Upper lobe of left lung (tissue), 6 donors: ENCODE data around the gene MT1B. TPM values are rescaled to one million over a fixed set of nuclear protein-coding genes. Genes with fewer than 3 reads are reported as not detected.

Experiments
- ATAC-seq, 2 donors: fragments of 200-7000 bp; cut with Tn5 transposase; one replicate each; pipeline ENCODE4 v1.9.1; 2022; ENCODE audit warnings: mild to moderate bottlenecking in 2 of 2, moderate library complexity in 2 of 2; ENCODE audit not compliant: low FRiP score in 2 of 2
- DNase-seq, 2 donors: peaks; one replicate each; pipeline ENCODE4 v3.0.0-alpha.2; 2019 to 2020
- H3K27ac ChIP-seq, 4 donors: fragments of 200-600 bp; sonication (generic); one replicate each; pipeline ENCODE4 v1.5.1; 2016 to 2019
- H3K27me3 ChIP-seq, 4 donors: fragments of 200-600 bp; sonication (generic); one replicate each; pipeline ENCODE4 v1.5.1; 2017 to 2019
- H3K36me3 ChIP-seq, 4 donors: fragments of 200-600 bp; sonication (generic); one replicate each; pipeline ENCODE4 v1.5.1; 2016 to 2019
- H3K4me1 ChIP-seq, 4 donors: fragments of 200-600 bp; sonication (generic); one replicate each; pipeline ENCODE4 v1.5.1; 2018 to 2019
- H3K4me3 ChIP-seq, 4 donors: fragments of 200-600 bp; sonication (generic); one replicate each; pipeline ENCODE4 v1.5.1; 2017 to 2019; ENCODE audit warnings: mild to moderate bottlenecking in 2 of 4, moderate library complexity in 1 of 4
- H3K9me3 ChIP-seq, 4 donors: fragments of 200-600 bp; sonication (generic); one replicate each; pipeline ENCODE4 v1.5.1; 2018 to 2019
- EP300 ChIP-seq, 4 donors: sonication (generic); formaldehyde crosslinking; IDR thresholded peaks; one replicate each; pipeline ENCODE4 v1.5.1; 2017; ENCODE audit warnings: antibody characterized with exemption in 4 of 4, control low read depth in 2 of 4
- POLR2A ChIP-seq, 4 donors: fragments of 450-650 bp; IDR thresholded peaks; one replicate each; pipeline ENCODE4 v1.5.1; 2016 to 2017; ENCODE audit warnings: antibody characterized with exemption in 4 of 4, mild to moderate bottlenecking in 2 of 4
- POLR2AphosphoS5 ChIP-seq, 2 donors: sonication (generic); formaldehyde crosslinking; IDR thresholded peaks; one replicate each; pipeline ENCODE4 v1.5.1; 2017; ENCODE audit warnings: antibody characterized with exemption in 2 of 2
- WGBS, 2 donors: methylation state at CpG; one replicate each; pipeline ENCODE4 v1.1.5; 2017 to 2018; 5-methylcytosine and 5-hydroxymethylcytosine counted together
- total RNA-seq, 6 donors: library from RNA; depleted of rRNA in 4 of 6; stranded (reverse); fragments of >200 nt in 4 of 6; gene quantifications; one replicate each; pipeline versions ENCODE4 v1.1.0 to v1.2.1, GENCODE V29; 2016 to 2021
- TF ChIP-seq, protein P1 (sequence below), 6 experiments: fragments of 450-650 bp in 4 of 6; fragments of 200-600 bp in 2 of 6; sonication (generic) in 2 of 6; IDR thresholded peaks; one replicate each; pipeline ENCODE4 v1.5.1; 2016 to 2019; ENCODE audit warnings: antibody characterized with exemption in 6 of 6
- donor health status: DM: no; HTN: no; CAD: no; lungs with moderate emphysema.
- donor health status: DM: no; HTN: yes; CAD: no; lungs with severe emphysema.

Gene MT1B
- total RNA-seq, 6 donors from 2014 or later = not detected

DNA sequence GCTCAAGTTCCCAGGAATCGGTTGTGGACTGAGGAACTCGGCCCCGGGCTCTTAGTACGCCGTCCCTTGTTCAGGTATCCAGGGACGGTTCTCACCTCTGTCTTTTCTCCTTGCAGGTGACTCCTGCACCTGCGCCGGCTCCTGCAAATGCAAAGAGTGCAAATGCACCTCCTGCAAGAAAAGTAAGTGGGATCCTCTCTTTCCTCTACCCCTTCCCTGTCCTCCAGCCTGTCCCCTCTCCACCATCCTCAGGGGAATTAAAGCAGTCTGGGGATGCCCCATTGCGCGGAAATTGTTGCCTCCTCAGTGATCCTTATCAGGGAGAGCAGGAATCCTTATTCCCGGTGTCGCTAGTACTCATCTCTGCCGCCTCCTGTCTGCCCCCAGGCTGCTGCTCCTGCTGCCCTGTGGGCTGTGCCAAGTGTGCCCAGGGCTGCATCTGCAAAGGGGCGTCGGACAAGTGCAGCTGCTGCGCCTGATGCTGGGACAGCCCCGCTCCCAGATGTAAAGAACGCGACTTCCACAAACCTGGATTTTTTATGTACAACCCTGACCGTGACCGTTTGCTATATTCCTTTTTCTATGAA, 42.7 kb upstream of the MT1B start:
- H3K4me1 ChIP-seq = peaks cover 38 to 62% (median 48%) of the 10 kb centered on the region in 4 donors
- no peak for ATAC-seq

DNA sequence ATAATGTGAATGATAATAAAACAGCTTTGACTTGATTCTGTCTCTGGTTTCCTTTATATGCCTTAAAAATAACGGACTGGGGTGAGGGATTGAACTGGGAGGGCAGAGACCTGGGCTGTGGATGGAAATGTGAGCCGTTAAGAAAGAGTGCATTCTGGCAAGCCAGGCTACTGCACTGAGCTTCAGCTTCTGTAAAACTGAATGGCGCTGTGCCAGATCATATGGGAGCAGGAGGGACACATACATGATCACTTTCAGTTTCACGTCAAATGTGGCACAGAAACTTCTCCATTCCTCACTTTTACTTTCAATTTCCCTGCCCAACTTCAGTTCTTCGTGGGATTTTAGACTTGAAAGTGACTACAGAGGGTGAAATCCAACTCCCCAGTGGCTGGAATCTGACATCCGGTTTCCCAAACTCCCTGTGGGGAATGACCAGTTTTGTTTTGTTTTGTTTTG, 42.2 kb upstream of the MT1B start:
- ATAC-seq = peak; percentile 16 to 43

More for the DNA sequence above, 42.7 kb upstream of the MT1B start:
- TF ChIP-seq, protein P1, sequence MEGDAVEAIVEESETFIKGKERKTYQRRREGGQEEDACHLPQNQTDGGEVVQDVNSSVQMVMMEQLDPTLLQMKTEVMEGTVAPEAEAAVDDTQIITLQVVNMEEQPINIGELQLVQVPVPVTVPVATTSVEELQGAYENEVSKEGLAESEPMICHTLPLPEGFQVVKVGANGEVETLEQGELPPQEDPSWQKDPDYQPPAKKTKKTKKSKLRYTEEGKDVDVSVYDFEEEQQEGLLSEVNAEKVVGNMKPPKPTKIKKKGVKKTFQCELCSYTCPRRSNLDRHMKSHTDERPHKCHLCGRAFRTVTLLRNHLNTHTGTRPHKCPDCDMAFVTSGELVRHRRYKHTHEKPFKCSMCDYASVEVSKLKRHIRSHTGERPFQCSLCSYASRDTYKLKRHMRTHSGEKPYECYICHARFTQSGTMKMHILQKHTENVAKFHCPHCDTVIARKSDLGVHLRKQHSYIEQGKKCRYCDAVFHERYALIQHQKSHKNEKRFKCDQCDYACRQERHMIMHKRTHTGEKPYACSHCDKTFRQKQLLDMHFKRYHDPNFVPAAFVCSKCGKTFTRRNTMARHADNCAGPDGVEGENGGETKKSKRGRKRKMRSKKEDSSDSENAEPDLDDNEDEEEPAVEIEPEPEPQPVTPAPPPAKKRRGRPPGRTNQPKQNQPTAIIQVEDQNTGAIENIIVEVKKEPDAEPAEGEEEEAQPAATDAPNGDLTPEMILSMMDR (IDR thresholded peaks at IDR 0.05) = no peak
- TF ChIP-seq POLR2AphosphoS5 (IDR thresholded peaks at IDR 0.05) (peak in 1 of 2 donors; percentile 8), EP300 (IDR thresholded peaks at IDR 0.05) (peak in 1 of 4 donors; percentile 27)
- Histone ChIP-seq H3K36me3 (no peaks in the 10 kb centered on the region), H3K4me3 (peak overlapping the region; percentile 55 to 80 (median 69)), H3K27me3 (no peaks in the 10 kb centered on the region), H3K27ac (peak overlapping the region; percentile 91 to 98 (median 94)), H3K9me3 (no peaks in the 10 kb centered on the region)
- whole genome bisulfite sequencing, 2 donors = 0 to 1% methylated on average over 17 to 21 of the region's 21 CpGs
- DNase-seq = peak in 1 of 2 donors; percentile 61

DNA sequence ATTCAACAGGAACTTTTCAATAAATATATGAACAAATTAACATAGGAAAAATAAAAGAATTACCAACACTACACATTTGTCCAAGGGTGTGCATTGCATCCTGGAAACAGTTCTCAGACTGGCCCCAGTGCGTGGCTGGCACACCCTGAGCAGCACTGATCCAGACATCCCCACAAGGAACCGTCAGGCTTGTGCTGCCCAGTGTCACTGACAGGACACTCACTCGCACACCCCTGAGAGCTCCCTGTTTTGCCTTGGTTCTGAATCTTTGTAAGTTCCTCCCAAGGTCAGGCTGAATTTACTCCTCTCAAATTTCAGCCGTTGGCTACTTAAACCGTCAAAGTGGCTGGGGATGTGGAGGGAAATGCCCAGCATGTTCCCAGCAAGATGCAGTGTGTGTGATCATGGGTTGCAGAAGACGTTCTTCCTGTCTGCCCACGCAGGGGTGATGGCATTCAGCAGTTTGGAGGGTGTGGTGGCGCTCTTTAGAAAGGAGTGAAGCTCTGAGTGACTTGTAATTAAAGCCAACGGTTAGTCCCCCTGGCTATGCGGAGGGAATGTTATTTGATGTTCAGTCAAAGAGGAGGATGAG, 41.6 kb upstream of the MT1B start:
- peaks cover 36 to 60% (median 47%) of the 10 kb centered on the region in 4 donors for H3K4me1 ChIP-seq
- H3K9me3 ChIP-seq = no peaks in the 10 kb centered on the region
- H3K36me3 ChIP-seq = no peaks in the 10 kb centered on the region
- H3K4me3 ChIP-seq = peak overlapping the region in 3 of 4 donors; percentile 55 to 80 (median 73)
- 26 to 29% methylated on average over 10 of the region's 10 CpGs for WGBS, 2 donors
- peak; percentile 97 to 99 for TF ChIP-seq POLR2AphosphoS5 (IDR thresholded peaks at IDR 0.05)
- peak; percentile 87 to 98 (median 94) for TF ChIP-seq EP300 (IDR thresholded peaks at IDR 0.05)
- TF ChIP-seq, protein P1 (IDR thresholded peaks at IDR 0.05) = no peak
- peak in 3 of 4 donors; percentile 41 to 73 (median 46) for TF ChIP-seq POLR2A (IDR thresholded peaks at IDR 0.05)
- ATAC-seq (peak in 1 of 2 donors; percentile 38), DNase-seq (peak in 1 of 2 donors; percentile 72)
- H3K27ac ChIP-seq = peak overlapping the region; percentile 91 to 98 (median 94)
- no peaks in the 10 kb centered on the region for H3K27me3 ChIP-seq

More for the DNA sequence above, 42.2 kb upstream of the MT1B start:
- H3K4me1 ChIP-seq = peaks cover 38 to 62% (median 47%) of the 10 kb centered on the region in 4 donors
- DNase-seq = peak in 1 of 2 donors; percentile 82
- H3K4me3 ChIP-seq = peak overlapping the region; percentile 55 to 80 (median 69)
- no peaks in the 10 kb centered on the region for H3K9me3 ChIP-seq
- TF ChIP-seq EP300 (IDR thresholded peaks at IDR 0.05) = peak in 2 of 4 donors; percentile 20 to 65
- TF ChIP-seq POLR2A (IDR thresholded peaks at IDR 0.05) = peak in 1 of 4 donors; percentile 14
- TF ChIP-seq, protein P1 (IDR thresholded peaks at IDR 0.05) = no peak
- peak; percentile 69 to 93 for TF ChIP-seq POLR2AphosphoS5 (IDR thresholded peaks at IDR 0.05)
- H3K36me3 ChIP-seq = no peaks in the 10 kb centered on the region
- H3K27ac ChIP-seq = peak overlapping the region; percentile 91 to 98 (median 94)
- WGBS, 2 donors = 0 to 1% methylated on average over 6 of the region's 6 CpGs
- H3K27me3 ChIP-seq = no peaks in the 10 kb centered on the region

DNA sequence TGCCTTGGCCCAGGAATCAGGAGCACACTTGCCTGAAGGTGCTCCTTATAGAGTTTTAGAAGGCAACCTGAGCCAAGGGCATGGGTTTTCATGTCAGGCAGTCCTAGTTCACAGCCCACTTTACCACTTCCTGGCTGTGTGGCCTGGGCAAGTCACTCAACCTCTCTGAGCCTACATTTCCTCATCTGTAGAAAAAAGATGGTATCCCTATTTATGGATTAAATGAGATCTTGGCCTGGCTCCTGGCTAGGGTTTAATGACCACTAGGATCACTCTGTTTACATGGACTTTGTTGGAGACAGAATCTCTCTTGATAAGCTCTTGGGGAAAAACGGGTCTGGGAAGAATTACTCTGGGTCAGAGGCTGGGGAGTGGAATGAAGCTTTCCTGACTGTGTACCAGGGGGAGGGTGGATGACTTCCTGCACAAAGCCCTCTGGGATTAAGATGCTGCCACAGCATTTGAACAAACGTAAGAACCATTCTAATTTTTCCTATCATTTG, 41.0 kb upstream of the MT1B start:
- Histone ChIP-seq H3K9me3 (no peaks in the 10 kb centered on the region), H3K27ac (peak overlapping the region; percentile 91 to 98 (median 94)), H3K4me1 (peaks cover 31 to 54% (median 44%) of the 10 kb centered on the region in 4 donors), H3K36me3 (no peaks in the 10 kb centered on the region), H3K27me3 (no peaks in the 10 kb centered on the region), H3K4me3 (peak overlapping the region in 3 of 4 donors; percentile 55 to 80 (median 73))
- no peak for ATAC-seq
- TF ChIP-seq, protein P1 (IDR thresholded peaks at IDR 0.05) = no peak
- TF ChIP-seq EP300 (IDR thresholded peaks at IDR 0.05) = no peak
- TF ChIP-seq POLR2AphosphoS5 (IDR thresholded peaks at IDR 0.05) = no peak
- no peak for TF ChIP-seq POLR2A (IDR thresholded peaks at IDR 0.05)
- WGBS, 2 donors = 44 to 56% methylated on average over 2 of the region's 2 CpGs
- DNase-seq = no peak
